NCI-H748 (cell line): ENCODE data around the gene MLEC.

Experiments
- DNase-seq: peaks from one replicate; lab custom pipeline; 2025; ENCODE audit not compliant: unreplicated experiment; lab: John Stamatoyannopoulos, UW

The MLEC gene, protein sequence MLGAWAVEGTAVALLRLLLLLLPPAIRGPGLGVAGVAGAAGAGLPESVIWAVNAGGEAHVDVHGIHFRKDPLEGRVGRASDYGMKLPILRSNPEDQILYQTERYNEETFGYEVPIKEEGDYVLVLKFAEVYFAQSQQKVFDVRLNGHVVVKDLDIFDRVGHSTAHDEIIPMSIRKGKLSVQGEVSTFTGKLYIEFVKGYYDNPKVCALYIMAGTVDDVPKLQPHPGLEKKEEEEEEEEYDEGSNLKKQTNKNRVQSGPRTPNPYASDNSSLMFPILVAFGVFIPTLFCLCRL

DNA sequence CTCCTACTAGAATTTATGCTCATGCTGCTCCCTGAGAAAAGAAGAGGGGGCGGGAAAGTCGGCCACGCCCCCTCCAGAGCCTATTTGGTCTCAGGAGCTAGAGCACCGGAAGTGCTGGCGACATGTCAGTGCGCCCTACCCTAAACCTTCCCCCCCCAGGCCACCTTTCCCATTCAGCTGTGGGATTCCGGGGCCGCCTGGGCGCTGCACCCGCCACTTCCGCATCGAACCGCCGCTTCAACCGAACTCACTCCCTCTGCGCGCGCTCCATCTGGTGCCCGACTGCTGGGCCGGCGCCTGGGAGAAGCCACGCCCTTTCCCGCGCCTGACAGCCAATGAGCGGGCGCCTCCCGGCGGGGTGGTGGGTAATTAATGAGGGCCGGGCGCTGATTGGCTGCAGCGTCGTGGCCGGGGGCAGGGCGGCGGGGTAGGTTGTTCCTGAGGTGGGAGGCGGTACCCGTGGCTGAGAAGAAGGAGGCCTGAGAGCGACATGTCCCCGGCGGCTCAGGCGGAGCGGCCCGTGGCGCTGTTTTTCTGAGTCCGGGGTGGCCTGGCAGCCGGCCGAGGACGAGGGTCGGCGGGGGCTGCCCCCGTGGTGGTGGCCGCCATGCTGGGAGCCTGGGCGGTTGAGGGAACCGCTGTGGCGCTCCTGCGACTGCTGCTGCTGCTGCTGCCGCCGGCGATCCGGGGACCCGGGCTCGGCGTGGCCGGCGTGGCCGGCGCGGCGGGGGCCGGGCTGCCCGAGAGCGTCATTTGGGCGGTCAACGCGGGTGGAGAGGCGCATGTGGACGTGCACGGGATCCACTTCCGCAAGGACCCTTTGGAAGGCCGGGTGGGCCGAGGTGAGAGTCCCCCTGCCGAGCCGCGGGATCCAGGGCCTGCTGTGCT is at the start of gene MLEC:
Gene MLEC, plus strand, starts transcription at position 460 of the 888 bp plus-strand sequence. Its CDS starts 148 bp downstream, at position 608.
- DNase-seq = peak; percentile 98

DNA sequence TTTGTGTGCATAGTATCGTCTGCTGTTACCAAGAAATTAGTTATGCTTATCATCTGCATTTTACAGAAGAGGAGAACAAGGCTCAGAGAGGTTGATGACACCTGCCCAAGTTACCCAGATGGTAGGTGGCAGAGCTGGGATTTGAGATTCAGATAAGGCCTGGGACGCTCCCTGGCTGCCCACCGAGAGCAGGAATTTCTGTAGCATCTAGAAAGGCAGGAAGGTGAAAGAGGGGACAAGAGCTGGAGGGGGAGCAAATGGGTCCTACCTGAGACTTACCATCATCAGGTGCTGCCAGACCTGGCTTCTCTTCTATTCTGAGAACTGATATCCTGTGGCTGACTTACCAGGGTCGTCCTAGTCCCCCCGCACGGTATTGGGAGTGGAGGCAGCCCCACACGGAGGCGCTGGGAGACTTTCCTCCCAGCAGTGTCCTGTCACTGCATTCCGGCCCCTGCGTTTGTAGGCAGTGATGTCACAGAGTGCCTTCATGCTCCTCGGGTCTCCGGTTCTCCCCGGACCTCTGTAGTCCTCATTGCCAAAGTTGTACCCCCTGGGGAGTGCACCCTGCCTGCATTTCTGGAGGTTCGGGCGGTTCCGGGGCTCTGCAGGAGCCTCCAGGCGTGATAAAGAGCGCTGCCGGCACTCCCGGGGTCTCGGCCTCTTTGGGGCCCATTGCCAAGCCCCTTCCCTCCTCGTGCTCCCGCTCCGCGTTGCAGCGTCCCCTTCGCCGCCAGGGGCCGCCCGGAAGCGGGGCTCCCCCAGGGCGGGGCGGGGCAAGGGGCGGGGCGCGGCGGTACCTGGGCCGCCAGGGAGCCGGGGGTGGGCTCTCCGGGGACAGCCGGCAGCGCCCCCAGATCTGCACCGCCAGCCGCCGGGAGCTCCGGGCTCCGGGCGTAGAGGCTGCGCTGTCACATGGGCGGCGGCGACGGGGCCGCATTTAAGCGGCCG is 46.9 kb upstream of the MLEC start, which contains the start of gene CABP1:
Gene CABP1, plus strand, starts transcription at position 856 of the 951 bp plus-strand sequence. Its CDS starts 60 bp downstream, at position 916.
- DNase-seq = peak; percentile 66

DNA sequence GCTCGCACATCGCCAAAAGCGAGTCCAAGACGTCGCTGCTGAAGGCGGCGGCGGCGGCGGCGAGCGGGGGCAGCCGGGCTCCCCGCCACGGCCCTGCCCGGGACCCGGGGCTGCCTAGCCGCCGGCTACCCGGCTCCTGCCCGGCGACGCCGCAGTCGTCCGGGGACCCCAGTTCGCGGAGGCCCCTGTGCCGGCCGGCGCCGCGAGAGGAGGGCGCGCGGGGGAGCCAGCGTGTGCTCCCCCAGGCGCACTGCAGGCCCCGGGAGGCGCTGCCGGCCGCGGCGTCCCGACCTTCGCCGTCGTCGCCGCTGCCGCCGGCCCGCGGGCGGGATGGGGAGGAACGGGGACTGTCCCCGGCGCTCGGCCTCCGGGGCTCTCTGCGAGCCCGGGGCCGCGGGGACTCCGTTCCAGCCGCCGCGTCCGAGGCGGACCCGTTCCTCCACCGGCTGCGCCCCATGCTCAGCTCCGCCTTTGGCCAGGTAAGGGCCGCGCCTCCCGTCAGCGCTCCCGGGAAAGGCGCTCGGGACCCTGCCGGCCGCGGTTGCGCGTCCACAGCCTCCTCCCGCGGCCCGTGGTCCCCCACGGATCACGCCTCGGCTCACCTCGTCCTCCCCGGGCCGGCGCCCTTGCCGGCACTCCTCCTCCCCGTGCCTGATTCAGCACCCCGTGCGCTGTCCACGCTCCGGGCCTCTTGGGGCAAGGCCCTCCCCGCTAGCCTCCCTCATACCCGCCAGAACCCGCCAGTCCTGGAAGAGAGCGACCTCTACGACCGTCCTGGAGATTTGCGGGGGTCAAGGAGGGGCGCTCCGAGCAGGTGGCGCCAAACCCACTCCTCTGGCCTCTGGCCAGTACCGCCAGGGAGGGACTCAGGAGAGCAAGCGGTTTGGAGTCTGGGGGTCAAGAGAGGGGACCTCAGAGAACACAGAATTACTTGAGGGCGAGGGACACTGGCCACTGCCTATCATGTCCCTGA is 45.8 kb upstream of the MLEC start:
- peak; percentile 43 for DNase-seq

DNA sequence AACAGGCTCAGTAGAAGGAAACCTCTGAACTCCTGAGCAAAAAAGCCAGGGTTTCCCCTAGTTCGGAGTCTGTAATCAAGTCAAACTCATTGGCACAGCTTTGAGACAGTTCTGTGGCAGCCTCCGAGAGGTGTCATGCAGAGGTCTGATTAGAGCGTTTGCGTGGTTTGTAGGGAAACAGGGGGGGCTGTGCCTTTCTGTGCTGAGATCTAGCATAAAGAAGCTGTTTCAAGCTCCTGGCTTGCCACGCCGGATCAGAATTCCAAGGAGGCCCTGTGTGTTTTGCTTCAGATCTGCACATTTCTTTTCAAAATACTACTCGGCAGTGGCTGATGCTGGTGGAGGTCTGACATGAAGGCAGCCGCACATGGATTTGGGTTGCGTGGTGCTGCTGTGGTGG is 44.8 kb upstream of the MLEC start:
- DNase-seq = no peak

DNA sequence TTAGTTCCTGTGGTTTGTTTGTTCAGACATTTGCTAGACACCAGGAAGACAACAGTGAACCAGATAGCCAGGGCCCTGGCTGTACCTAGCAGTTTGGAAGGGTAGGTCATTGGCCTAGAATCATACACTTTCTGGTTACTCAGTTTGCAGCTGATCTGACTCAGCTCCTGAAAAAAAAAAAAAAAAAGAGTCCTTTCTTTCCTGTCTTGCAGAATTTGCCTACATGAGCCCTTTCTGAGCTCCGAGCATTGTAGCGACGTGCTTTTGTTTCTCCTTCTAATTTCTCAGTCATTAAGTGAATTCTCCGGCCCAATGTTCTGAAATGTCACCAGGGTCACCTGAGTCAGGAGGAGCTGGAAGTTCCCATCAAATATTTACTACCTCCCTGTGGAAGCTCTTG is 44.1 kb upstream of the MLEC start:
- DNase-seq = no peak

DNA sequence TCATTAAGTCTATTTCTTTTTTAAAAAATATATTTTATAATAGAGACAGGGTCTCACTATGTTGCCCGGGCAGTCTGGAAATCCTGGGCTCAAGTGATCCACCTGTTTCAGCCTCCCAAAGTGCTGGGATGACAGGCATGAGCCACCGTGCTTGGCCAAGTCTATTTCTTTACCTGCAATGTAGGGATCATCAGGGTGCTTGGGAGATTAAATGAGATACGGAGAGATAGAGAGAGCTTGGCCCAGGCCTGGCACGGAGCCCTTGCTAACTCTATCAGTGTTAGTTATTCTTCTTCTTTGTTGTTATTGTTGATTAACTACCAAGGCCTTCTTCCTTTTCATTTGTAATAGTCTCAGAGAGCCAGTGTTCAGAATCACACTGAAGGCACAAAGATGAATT is 43.4 kb upstream of the MLEC start:
- no peak for DNase-seq

DNA sequence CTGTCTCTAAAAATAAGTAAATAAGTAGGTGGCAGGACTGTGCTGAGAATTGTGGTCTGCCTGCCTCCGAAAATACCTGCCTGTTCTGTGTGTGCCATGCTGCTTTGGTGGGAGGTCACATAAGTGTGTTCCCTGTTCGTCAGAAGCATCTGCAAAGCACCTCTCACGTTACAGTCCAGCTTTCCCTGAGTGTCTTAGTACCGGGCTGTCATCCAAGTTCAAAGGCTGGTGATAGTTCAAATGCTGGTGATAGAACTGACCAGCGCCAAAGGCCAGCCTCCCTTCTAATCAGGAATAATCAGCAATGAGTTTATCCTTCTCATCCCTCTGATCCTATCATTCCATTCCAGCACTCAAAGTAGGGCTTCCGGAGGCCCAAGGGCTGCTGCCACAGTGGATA is 40.9 kb upstream of the MLEC start:
- DNase-seq = no peak

DNA sequence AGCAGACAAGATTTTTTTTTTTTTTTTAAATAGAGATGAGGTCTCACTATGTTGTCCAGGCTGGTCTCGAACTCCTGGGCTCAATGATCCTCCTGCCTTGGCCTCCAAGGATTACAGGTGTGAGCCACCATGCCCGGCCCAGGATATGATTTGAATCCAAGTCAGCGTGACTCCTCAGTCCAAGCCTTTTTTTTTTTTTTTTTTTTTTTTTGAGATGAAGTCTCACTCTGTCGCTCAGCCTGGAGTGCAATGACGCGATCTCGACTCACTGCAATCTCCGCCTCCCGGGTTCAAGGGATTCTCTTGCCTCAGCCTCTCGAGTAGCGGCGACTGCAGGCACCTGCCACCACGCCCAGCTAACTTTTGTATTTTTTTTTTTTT is 39.6 kb upstream of the MLEC start:
- no peak for DNase-seq

DNA sequence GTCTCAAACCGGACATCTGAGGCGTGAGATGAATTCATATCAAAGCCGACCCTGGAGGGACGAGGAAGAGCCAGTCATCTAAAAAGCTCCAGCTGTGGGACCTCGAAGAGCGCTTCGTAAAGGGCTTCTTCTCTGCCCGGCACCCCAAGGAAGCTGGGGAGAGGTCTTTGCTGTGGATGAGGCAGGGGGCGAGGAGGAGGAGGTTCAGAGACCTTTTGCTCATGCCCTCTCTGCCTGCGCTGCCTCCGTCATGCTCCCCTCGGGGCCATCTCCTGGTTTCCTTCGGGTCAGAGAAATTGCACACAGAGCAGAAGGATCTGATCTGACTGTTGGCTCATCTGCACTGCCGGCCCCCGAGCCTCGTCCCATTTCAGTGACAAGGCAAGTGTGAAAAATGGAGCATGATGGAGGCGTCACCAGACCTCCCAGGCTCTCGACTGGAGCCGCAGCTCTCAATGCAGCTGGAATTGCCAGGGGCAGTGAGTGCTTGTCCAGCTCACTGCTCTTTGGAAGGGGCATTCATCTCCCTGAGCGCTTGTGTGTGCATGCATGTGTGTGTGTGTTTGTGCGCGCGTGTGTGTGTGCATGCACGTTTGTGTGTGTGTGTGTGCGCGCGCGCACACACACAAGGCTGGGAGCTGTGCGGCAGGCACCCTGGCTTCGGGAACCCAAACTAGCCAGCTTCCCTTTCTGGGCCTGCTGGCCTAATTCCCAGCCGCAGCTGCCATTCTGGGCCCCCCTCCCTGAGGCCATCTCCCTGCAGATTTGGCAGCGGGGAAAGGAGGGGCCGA is 37.3 kb upstream of the MLEC start:
- peak; percentile 21 for DNase-seq

DNA sequence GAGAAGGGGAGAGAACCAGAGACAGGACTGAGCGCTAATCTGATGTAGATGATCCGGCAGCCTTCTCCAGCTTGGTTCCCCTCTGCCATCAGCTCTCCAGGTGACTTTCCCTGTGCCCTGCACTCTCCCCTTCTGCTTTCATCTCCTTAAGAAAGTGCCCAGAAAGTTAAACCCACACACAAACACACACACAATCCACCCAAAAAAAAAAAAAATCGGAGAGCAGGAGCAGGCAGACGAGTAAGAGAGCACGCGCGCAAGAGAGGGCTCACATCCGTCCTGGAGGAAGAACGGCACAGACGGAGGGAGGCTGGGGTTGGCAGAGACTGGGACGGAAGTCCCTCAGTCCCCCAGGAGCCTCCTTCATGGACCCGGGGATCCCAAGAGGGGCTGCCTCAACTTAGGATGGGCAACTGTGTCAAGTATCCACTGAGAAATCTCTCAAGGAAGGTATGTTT is 36.7 kb upstream of the MLEC start:
- no peak for DNase-seq

DNA sequence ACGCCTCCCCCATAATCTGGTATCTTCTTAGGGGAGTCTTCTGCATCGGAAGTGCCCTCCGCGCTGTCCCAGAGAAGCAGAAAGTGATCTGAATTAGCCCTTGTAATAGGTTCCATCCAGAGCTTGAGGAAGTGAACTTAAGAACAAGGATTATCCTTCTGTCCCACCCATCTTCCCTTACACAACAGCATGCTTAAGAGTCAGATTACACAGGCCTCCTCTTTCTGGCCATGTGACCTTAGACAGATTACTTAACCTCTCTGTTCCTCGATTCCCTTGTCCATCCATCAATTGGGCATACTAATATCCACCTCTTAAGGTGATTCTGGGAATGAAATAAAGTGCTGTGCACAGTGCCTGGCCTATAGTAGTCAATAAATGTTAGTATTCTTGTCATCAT is 35.1 kb upstream of the MLEC start:
- no peak for DNase-seq

DNA sequence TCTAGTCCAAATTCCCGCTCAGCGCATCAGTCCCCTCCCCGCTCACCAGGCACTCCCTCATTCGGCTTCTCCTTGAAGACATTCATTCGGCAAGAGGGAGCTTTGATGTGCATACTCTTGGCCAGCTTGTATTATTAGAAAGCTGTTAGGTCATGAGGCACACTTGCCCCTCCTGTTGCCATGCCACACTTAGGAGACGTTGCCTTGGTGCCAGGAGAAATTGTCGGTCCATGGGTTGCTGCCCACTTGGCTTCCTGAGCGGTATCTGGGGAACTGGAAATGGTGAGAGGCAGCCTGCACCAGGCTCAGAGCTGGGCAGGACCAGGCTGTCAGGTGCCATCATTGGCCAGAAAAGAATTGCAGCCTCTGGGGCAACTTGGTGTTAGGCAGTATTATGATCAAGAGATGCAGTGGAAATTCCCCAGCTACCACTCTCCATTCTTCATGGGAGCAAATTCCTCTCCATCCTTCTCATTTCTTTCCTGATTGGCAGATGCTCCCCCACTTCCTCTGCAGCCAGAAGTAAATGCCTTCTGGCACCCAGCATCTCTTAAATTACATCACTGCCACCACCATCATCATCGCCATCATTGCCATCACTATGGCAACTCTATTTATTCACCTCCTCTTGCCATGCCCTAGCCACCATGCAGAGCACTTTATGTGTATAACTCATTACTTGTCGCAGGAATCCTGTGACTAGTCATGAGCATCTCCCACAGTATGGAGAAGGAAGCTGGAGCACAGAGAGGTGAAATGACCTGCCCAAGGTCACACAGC is 34.1 kb upstream of the MLEC start:
- DNase-seq = no peak

DNA sequence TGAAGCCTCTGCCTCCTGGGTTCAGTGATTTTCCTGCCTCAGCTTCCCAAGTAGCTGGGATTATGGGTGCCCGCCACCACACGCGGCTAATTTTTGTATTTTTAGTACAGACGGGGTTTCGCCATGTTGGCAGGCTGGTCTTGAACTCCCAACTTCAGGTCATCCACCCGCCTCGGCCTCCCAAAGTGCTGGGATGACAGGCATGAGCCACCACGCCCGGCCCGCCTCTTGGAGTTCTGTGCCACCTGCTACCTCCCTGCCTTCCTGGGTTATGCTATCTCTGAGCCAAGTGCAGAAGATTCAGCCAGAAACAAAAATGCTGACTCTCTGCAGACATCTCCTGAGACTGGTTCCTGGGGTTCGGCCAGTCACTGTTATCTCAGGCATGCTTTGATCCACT is 33.3 kb upstream of the MLEC start:
- no peak for DNase-seq

DNA sequence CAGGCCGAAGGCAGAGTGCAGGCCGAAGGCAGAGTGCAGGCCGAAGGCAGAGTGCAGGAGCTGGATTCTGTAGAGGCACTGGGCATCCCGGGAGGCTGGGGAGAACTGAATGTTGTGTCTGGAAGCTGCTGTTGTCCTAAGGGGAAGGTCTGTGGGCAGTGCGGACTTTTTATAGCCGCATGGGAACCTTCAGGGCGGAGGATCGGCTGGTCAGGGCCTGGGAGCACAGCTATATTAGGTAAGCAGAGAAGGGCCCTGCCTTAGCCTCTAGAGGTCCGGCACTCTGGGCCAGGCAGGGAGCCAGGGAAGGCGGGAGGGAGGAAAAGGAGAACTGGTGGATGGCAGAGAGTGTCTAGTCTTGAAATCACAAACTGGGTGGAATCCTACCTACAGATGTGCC is 32.3 kb upstream of the MLEC start:
- no peak for DNase-seq

DNA sequence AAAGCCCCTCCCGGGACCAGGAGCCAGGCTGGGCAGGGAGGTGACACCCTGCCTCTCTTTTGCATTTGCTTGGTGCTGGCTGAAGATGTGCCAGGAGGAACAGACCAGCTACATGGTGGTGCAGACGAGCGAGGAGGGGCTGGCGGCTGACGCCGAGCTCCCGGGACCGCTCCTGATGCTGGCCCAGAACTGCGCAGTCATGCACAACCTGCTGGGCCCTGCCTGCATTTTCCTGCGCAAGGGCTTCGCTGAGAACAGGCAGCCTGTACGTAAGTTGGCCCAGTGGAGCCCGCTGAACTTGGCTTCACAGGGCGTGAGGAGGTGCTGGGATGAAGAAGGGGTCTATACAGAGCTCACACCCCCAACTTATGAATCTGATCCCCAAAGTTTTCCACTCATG is 30.9 kb upstream of the MLEC start:
- no peak for DNase-seq

DNA sequence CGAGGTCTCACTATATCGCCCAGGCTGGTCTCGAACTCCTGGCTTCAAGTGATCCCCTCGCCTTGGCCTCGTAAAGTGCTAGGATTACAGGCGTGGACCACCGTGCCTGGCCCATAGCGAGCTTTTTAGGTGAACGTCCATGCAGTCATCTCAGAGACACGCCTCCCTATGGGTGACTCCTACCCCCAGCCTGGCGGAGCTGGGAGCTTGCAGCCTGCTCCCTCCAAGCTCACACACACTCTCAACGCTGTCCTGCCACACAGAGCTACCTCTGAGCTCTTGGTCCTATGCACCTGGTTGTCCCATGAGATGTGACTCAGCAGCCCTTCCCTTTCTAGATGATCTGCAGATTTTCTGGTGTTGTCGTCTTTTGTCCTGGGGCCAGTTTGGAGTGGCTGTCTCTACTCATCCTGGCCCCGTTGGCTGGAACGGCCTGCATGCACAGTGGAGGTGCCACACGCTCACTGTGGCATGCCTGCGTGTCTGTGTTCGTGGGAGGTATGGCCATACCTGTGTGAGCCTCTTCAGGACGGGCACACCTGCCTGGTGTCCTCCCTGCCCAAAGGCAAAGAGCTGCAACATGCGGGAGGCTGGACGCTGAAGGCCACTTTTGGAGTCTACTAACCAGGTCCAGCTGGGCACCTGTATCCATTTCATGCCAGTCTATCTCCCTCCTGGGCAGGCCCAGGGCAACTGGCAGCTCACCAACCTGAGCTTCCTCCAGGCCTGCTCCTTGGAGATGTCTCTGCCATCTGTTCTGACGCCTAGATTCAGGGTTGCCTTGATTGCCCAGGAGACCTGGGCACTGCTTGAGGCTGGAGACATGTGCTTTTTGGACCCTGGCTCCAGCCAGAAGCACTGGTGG is 28.4 kb upstream of the MLEC start:
- DNase-seq = no peak

DNA sequence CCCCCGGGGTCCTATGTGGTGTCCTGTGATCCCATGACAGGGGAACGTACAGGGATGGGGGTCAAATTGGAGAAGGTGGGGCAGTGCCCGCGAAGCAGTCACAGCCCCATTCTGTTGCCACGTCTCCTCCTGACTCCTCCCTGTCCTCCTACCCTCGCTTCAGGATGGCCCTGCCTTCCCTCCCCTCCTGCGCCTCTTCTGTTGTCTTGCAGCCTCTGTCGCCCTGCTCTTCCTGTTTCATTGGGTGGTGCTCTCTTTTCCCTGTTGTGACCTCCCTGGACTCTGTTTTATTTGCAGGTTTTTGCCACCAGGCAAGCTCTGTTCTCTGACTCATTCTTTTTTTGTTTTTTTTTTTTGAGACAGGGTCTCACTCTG is 27.8 kb upstream of the MLEC start:
- no peak for DNase-seq
